ENCODE measurements around the gene TBC1D10B. TPM values are rescaled to one million over a fixed set of nuclear protein-coding genes. Genes with fewer than 3 reads are reported as not detected.

Gene TBC1D10B, protein sequence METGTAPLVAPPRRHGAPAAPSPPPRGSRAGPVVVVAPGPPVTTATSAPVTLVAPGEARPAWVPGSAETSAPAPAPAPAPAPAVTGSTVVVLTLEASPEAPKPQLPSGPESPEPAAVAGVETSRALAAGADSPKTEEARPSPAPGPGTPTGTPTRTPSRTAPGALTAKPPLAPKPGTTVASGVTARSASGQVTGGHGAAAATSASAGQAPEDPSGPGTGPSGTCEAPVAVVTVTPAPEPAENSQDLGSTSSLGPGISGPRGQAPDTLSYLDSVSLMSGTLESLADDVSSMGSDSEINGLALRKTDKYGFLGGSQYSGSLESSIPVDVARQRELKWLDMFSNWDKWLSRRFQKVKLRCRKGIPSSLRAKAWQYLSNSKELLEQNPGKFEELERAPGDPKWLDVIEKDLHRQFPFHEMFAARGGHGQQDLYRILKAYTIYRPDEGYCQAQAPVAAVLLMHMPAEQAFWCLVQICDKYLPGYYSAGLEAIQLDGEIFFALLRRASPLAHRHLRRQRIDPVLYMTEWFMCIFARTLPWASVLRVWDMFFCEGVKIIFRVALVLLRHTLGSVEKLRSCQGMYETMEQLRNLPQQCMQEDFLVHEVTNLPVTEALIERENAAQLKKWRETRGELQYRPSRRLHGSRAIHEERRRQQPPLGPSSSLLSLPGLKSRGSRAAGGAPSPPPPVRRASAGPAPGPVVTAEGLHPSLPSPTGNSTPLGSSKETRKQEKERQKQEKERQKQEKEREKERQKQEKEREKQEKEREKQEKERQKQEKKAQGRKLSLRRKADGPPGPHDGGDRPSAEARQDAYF
- 10 to 100 TPM in 11 of 12 donors, not detected in 1; 24.1 to 52.0 (median 28.0) TPM for polyA plus RNA-seq (ENCODE audit: insufficient read length in 12 of 12)
- long read RNA-seq, donor 1, partial matches to known transcripts, result 0 of 8 reads
- long read RNA-seq, donor 1, other reads (novel, unspliced or antisense), result 0 of 8 reads
- long read RNA-seq, donor 2, partial matches to known transcripts, result 0 of 3 reads
- long read RNA-seq, donor 2, other reads (novel, unspliced or antisense), result 0 of 3 reads
- long read RNA-seq, donor 3, partial matches to known transcripts, result 0 of 5 reads
- long read RNA-seq, donor 3, other reads (novel, unspliced or antisense), result 0 of 5 reads
- long read RNA-seq, donor 4, partial matches to known transcripts, result 10,139 of 10,302 reads
- long read RNA-seq, donor 4, other reads (novel, unspliced or antisense), result 160 of 10,302 reads
- long read RNA-seq, donor 5, transcript TBC1D10B-201 (9 exons, 3,350 nt), result major isoform, 6 of 7 reads
- long read RNA-seq, donor 5, partial matches to known transcripts, result 0 of 7 reads
- long read RNA-seq, donor 5, other reads (novel, unspliced or antisense), result 0 of 7 reads
- long read RNA-seq, donor 6, partial matches to known transcripts, result 0 of 3 reads
- long read RNA-seq, donor 6, other reads (novel, unspliced or antisense), result 0 of 3 reads
- long read RNA-seq, donor 7, partial matches to known transcripts, result 0 of 1 reads
- long read RNA-seq, donor 7, other reads (novel, unspliced or antisense), result 0 of 1 reads
- long read RNA-seq, donor 8, partial matches to known transcripts, result 0 of 2 reads
- long read RNA-seq, donor 8, other reads (novel, unspliced or antisense), result 0 of 2 reads
- long read RNA-seq, donor 9, partial matches to known transcripts, result 0 of 8 reads
- long read RNA-seq, donor 9, other reads (novel, unspliced or antisense), result 0 of 8 reads
- long read RNA-seq, donor 10, transcript TBC1D10B-201 (9 exons, 3,350 nt), result major isoform, 7 of 10 reads
- long read RNA-seq, donor 10, partial matches to known transcripts, result 0 of 10 reads
- long read RNA-seq, donor 10, other reads (novel, unspliced or antisense), result 0 of 10 reads
- long read RNA-seq, donor 11, transcript TBC1D10B-201 (9 exons, 3,350 nt), result major isoform, 7 of 10 reads
- long read RNA-seq, donor 11, partial matches to known transcripts, result 0 of 10 reads
- long read RNA-seq, donor 11, other reads (novel, unspliced or antisense), result 0 of 10 reads

DNA sequence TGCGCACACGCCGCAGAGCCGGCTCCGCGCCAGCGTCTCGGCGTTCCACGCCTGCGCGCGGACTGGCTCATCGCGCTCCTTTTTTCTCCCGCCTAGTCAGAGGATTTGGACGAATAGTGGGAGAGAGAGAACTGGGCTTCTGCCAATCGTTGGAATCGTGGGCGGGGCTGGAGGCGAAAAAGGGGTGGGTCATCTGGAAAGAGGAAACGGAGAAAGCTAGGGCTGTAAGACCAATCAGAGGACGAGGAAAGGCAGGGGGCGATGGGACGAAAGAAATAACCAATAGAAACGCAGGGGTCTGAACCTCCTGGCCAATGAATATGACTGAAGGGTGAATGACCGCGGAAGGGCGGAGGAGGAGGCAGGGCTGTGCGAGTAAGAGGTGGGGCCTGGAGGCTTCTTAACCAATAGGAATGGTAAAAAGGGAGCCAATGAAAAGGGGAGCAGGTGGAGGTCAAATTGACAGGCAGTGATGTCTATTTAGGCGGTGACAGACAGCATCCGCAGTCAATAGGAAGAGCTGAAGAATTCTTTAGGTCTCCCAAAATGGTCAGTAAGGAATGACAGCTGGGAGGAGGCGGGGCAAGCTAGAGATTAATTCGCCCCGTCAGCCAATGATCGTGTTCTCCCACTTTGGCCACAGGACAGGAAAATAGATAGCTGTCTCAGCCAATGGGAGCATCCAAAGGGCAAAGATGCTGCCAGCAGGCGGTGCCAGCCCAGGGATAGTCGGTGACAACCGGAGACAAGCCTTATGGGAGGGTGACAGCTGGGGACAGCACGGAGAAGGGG is at the start of gene TBC1D10B:
TSS of gene TBC1D10B (minus strand) at position 39 of the 792 bp plus-strand sequence. CDS start 311 bp downstream, outside the sequence.
- peak; percentile 100 for DNase-seq

GRCh38 chr16:30418350-30419181 is 48.3 kb upstream of the TBC1D10B start:
- no peak for DNase-seq

DNA sequence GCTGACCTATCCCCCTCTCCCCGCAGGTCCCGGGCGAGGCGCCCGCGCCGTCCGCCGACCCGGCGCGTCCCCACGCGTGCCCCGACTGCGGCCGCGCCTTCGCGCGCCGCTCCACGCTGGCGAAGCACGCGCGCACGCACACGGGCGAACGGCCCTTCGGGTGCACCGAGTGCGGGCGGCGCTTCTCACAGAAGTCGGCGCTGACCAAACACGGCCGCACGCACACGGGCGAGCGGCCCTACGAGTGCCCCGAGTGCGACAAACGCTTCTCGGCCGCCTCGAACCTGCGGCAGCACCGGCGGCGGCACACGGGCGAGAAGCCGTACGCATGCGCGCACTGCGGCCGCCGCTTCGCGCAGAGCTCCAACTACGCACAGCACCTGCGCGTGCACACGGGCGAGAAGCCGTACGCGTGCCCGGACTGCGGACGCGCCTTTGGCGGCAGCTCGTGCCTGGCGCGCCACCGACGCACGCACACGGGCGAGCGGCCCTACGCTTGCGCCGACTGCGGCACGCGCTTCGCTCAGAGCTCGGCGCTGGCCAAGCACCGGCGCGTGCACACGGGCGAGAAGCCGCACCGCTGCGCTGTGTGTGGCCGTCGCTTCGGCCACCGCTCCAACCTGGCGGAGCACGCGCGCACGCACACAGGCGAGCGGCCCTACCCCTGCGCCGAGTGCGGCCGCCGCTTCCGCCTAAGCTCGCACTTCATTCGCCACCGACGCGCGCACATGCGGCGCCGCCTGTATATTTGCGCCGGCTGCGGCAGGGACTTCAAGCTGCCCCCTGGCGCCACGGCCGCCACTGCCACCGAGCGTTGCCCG is 47.4 kb upstream of the TBC1D10B start:
- DNase-seq, result peak; percentile 87

- no peak for DNase-seq
Observed at GRCh38 chr16:30416624-30417528, 46.6 kb upstream of the TBC1D10B start.

DNA sequence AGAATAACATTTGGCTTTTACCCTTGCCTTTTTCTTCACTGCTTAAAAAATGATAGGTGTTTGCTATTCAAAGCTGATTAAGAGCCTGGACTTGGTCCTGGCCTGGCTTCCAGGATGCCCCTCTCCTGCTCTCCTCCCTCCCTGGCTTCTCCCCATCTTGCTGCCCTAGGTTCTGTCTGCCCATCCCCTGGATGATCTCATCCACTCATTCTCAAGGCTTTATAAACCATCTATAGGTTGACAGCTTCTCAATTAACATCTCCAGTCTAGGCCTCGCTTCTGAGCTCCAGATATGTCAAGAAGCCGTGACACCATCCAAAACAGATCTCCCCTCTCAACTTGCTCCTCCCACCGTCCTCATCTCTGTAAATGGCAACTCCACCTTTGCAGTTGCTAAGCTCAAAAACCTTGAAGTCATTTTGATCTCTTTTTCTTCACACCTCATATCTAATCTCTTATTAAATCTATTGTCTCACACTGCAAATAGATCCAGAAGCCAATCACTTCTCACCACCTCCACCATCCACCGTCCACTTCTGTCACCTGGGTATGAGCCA is 45.8 kb upstream of the TBC1D10B start:
- DNase-seq, result no peak

DNA sequence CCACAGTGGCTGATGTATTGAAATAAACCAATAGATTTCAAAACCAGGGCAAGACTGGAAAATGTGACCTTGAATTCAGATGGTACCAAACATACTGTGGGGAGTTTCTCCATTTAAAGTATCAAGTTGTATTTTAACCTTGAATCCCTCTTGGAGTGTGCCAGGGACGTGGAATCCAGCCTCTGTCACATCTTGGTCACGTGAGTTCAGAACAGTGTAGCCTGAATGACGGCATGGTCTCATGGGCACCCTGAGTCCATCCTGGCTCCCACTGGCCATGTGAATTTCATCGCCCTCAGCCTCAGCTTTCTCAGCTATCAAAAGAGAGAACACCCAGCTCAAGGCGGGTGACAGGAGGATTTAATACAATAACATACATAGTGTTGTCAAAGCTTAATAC is 43.9 kb upstream of the TBC1D10B start:
- no peak for DNase-seq

- DNase-seq, result no peak
Observed at GRCh38 chr16:30413112-30413806, 43.0 kb upstream of the TBC1D10B start.

- DNase-seq, result peak; percentile 93
Observed at GRCh38 chr16:30409125-30410060, 39.1 kb upstream of the TBC1D10B start.

DNA sequence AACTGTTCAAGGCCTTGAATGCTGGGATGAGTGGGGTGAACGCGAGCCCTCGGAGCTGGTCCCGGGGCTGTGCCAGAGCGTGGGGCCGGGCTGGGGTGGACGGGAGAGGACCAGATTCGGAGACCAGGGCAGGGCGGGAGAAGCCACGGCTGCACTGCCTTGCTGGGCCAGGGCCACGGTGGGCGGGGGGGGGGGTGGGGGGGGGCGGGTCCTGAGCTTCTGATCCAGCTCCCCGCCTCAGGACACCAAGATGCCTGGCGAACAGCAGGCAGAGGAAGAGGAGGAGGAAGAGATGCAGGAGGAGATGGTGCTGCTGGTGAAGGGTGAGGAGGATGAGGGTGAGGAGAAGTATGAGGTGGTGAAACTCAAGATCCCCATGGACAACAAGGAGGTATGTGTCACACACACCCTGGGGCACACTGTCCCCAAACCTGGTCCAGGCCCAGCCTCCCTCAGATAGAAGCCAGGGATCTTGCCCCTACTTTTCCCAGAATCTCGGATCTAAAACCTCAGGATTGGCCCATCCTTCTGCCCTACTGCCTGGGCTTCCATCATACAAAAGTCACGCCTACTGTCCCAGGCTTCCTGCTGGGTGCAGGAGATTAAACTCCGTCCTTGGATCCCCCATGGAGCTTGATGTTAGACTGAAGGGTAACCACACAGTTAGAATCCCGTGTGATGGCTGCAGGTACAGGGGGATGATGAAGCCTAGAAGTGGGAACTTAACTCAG is 37.7 kb upstream of the TBC1D10B start:
- DNase-seq, result no peak

- DNase-seq, result peak; percentile 95
Observed at GRCh38 chr16:30407102-30407803, 37.0 kb upstream of the TBC1D10B start, which contains the start of gene ZNF771. ZNF771 (plus strand) TSS chr16:30407606; CDS start chr16:30408054, 448 bp downstream.

- DNase-seq, result no peak
Observed at GRCh38 chr16:30406795-30407101, 36.5 kb upstream of the TBC1D10B start.

DNA sequence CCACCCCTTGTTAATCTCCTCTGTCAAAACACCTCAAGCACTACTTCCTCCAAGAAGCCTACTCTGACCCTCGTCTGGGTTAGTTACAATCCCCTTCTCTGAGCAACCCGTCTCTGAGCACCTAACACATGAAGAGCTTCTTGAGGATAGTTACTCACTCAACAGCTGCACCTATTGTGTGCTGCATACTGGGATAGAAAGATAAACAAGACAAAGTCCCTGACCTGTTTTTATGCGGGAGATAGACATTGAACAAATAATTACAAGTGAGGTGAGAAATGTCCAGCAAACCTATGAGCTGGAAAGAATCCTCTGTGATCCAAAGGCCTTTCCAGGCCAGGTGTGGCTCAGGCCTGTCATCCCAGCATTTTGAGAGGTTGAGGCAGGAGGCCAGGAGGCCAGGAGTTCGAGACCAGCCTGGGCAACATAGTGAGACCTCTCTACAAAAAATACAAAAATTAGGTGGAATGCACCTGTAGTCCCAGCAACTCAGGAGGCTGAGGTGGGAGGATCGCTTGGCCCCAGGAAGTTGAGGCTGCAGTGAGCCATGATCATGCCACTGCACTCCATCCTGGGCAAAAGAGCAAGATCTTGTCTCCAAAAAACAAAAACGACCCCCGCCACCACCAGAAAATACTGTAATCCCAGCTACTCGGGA is 31.6 kb upstream of the TBC1D10B start:
- no peak for DNase-seq
